Motor neuron (in vitro differentiated cells): Measurements from ENCODE around the gene CASKIN2. TPM values are rescaled to one million over a fixed set of nuclear protein-coding genes. Genes with fewer than 3 reads are reported as not detected.
A peak's percentile ranks its signal among the peaks of the same experiment; 100 is the strongest.

Source experiments
- ATAC-seq, 8 experiments: fragments of 200-7000 bp; cut with Tn5 transposase; replicated peaks in 6 of 8; 2 replicates each; pipeline ENCODE4 v1.8.0; 2021; ENCODE audit warnings: mild to moderate bottlenecking in 8 of 8, moderate library complexity in 8 of 8
- H3K27ac ChIP-seq, 2 donors: fragments of 250-450 bp; sonication (Bioruptor Pico); 2 replicates each; pipeline ENCODE4 v1.9.0; 2021; ENCODE audit warnings: antibody characterized with exemption in 2 of 2, mild to moderate bottlenecking in 2 of 2, moderate library complexity in 1 of 2
- H3K4me1 ChIP-seq, 2 donors: fragments of 250-450 bp; sonication (Bioruptor Pico); replicated peaks in 1 of 2; 2 replicates each; pipeline ENCODE4 v1.6.1; 2021; ENCODE audit warnings: antibody characterized with exemption in 2 of 2, mild to moderate bottlenecking in 2 of 2, moderate library complexity in 1 of 2
- H3K4me3 ChIP-seq, 5 donors: fragments of 250-450 bp; sonication (Bioruptor Pico); 2 replicates each; pipeline ENCODE4 v1.9.0; 2021; ENCODE audit warnings: antibody characterized with exemption in 5 of 5, mild to moderate bottlenecking in 5 of 5, moderate library complexity in 4 of 5
- WGBS, 10 experiments: fragments of 450-650 bp; shearing (Covaris generic); methylation state at CpG; one replicate each; pipeline ENCODE4 v1.0.0; 2022; 5-methylcytosine and 5-hydroxymethylcytosine counted together
- in situ Hi-C, 9 experiments: fragments of 400-800 bp; cut with MboI; loops; one replicate each; pipeline ENCODE4 v1.15.0; 2021; ENCODE audit warnings: low sequenced_read_pairs in 9 of 9, low pct_unique_long_range_greater_than_20kb in 2 of 9; ENCODE audit not compliant: unreplicated experiment in 9 of 9
- total RNA-seq, 8 experiments: library from RNA; unstranded; fragments of 300-600 nt; gene quantifications; 2 replicates each; pipeline versions ENCODE4 v1.2.3 to v1.2.4, GENCODE V29; 2022

CASKIN2 gene
- total RNA-seq, 8 experiments from 2014 or later = 2.2 to 10.8 (median 6.4) TPM

GRCh38 chr17:75496005-75496404 lies 19.3 kb downstream of the CASKIN2 start:
- no peak overlapping the region for H3K27ac ChIP-seq
- H3K4me3 ChIP-seq = no peak overlapping the region
- no peaks in the 10 kb centered on the region for H3K4me1 ChIP-seq
- in situ Hi-C loops = no loop called here
- WGBS, 10 experiments = 50 to 100% (median 98%) methylated on average over 1 to 4 of the region's 11 CpGs; no CpG with 5 or more reads in 4 of the 10 experiments
- ATAC-seq = no peak

GRCh38 chr17:75494326-75494877 lies 20.9 kb downstream of the CASKIN2 start:
- H3K4me1 ChIP-seq = no peaks in the 10 kb centered on the region
- in situ Hi-C loops = no loop called here
- 80 to 100% (median 93%) methylated on average over 2 to 3 of the region's 14 CpGs; no CpG with 5 or more reads in 5 of the 10 experiments for WGBS, 10 experiments
- no peak overlapping the region for H3K27ac ChIP-seq
- H3K4me3 ChIP-seq = no peak overlapping the region
- ATAC-seq = no peak

- in situ Hi-C loops = no loop called here
- H3K4me3 ChIP-seq = no peak overlapping the region
- H3K4me1 ChIP-seq = no peaks in the 10 kb centered on the region
- WGBS, 10 experiments = 88 to 100% (median 100%) methylated on average over 1 to 6 of the region's 23 CpGs; no CpG with 5 or more reads in 4 of the 10 experiments
- no peak overlapping the region for H3K27ac ChIP-seq
- no peak for ATAC-seq
These were observed 21.7 kb downstream of the CASKIN2 start for GRCh38 chr17:75493476-75494129.

- ATAC-seq = no peak
These were observed 22.7 kb downstream of the CASKIN2 start for GRCh38 chr17:75492555-75493168.

GRCh38 chr17:75491680-75492079 lies 23.7 kb downstream of the CASKIN2 start:
- Histone ChIP-seq H3K4me3 (no peak overlapping the region), H3K4me1 (no peaks in the 10 kb centered on the region), H3K27ac (no peak overlapping the region)
- ATAC-seq = no peak
- in situ Hi-C loops = no loop called here
- WGBS, 10 experiments = 67 to 93% methylated on average over 1 to 3 of the region's 15 CpGs; no CpG with 5 or more reads in 8 of the 10 experiments

More at GRCh38 chr17:75492555-75493168, 22.7 kb downstream of the CASKIN2 start:
- no peaks in the 10 kb centered on the region for H3K4me1 ChIP-seq
- H3K4me3 ChIP-seq = no peak overlapping the region
- in situ Hi-C loops = no loop called here
- 83 to 100% (median 97%) methylated on average over 1 to 12 of the region's 23 CpGs; no CpG with 5 or more reads in 6 of the 10 experiments for WGBS, 10 experiments
- no peak overlapping the region for H3K27ac ChIP-seq

- in situ Hi-C loops = no loop called here
- no peak for ATAC-seq
- Histone ChIP-seq H3K27ac (no peak overlapping the region), H3K4me1 (no peaks in the 10 kb centered on the region), H3K4me3 (no peak overlapping the region)
- WGBS, 10 experiments = 79 to 100% (median 89%) methylated on average over 2 to 9 of the region's 19 CpGs; no CpG with 5 or more reads in 5 of the 10 experiments
These were observed 24.2 kb downstream of the CASKIN2 start for GRCh38 chr17:75490953-75491649.

- no peak for ATAC-seq
- 50 to 100% (median 92%) methylated on average over 1 to 6 of the region's 14 CpGs; no CpG with 5 or more reads in 3 of the 10 experiments for WGBS, 10 experiments
- Histone ChIP-seq H3K4me1 (no peaks in the 10 kb centered on the region), H3K4me3 (no peak overlapping the region), H3K27ac (no peak overlapping the region)
- in situ Hi-C loops = no loop called here
These were observed 25.1 kb downstream of the CASKIN2 start for GRCh38 chr17:75490173-75490743.

- 73 to 100% (median 83%) methylated on average over 1 to 7 of the region's 14 CpGs; no CpG with 5 or more reads in 5 of the 10 experiments for WGBS, 10 experiments
- peak in 1 of 8 experiments; percentile 11 for ATAC-seq
- Histone ChIP-seq H3K27ac (no peak overlapping the region), H3K4me3 (no peak overlapping the region), H3K4me1 (no peaks in the 10 kb centered on the region)
- in situ Hi-C loops = no loop called here
These were observed 25.8 kb downstream of the CASKIN2 start for GRCh38 chr17:75489511-75489955.

- no peak overlapping the region for H3K27ac ChIP-seq
- no peak for ATAC-seq
- whole genome bisulfite sequencing, 10 experiments = 60 to 100% (median 90%) methylated on average over 1 to 4 of the region's 24 CpGs; no CpG with 5 or more reads in 2 of the 10 experiments
- in situ Hi-C loops = no loop called here
- H3K4me3 ChIP-seq = no peak overlapping the region
- no peaks in the 10 kb centered on the region for H3K4me1 ChIP-seq
These were observed 26.4 kb downstream of the CASKIN2 start for GRCh38 chr17:75488693-75489510.

GRCh38 chr17:75487351-75488070 lies 27.8 kb downstream of the CASKIN2 start:
- H3K4me1 ChIP-seq = no peaks in the 10 kb centered on the region
- no peak overlapping the region for H3K27ac ChIP-seq
- ATAC-seq = no peak
- no peak overlapping the region for H3K4me3 ChIP-seq
- WGBS, 10 experiments = 70 to 100% (median 89%) methylated on average over 1 to 7 of the region's 12 CpGs; no CpG with 5 or more reads in 3 of the 10 experiments
- in situ Hi-C loops = no loop called here

- in situ Hi-C loops = no loop called here
- ATAC-seq = no peak
- no peak overlapping the region for H3K4me3 ChIP-seq
- 20 to 90% (median 58%) methylated on average over 1 to 4 of the region's 5 CpGs; no CpG with 5 or more reads in 7 of the 10 experiments for WGBS, 10 experiments
- H3K4me1 ChIP-seq = peaks cover 0 to 2% of the 10 kb centered on the region in 2 donors
- no peak overlapping the region for H3K27ac ChIP-seq
These were observed 28.4 kb downstream of the CASKIN2 start for GRCh38 chr17:75486951-75487350.
